KOPT-K1 (cell line): Measurements from ENCODE around the gene TSEN34.
"Not testable (repeated sequence)": the region's sequence is repeated elsewhere in the genome, so short reads cannot be mapped to it uniquely, and the experiment has no call there.

ENCODE experiments used
- H3K27ac ChIP-seq: fragments of 200-600 bp; sonication (generic); 2 replicates; pipeline ENCODE4 v1.5.1; 2016; ENCODE audit warnings: antibody characterized with exemption, mild to moderate bottlenecking, low read depth, low read length; ENCODE audit not compliant: poor library complexity, severe bottlenecking
- H3K36me3 ChIP-seq: fragments of 200-600 bp; sonication (generic); 2 replicates; pipeline ENCODE4 v1.5.1; 2017; ENCODE audit warnings: antibody characterized with exemption, mild to moderate bottlenecking, low read length, moderate library complexity; ENCODE audit not compliant: insufficient read depth
- H3K9me3 ChIP-seq: fragments of 200-600 bp; sonication (generic); 2 replicates; pipeline ENCODE4 v1.5.1; 2017; ENCODE audit warnings: antibody characterized with exemption, low read length, mild to moderate bottlenecking; ENCODE audit not compliant: insufficient read depth, poor library complexity, severe bottlenecking

TSEN34 gene

GRCh38 chr19:54207193-54207592 is 16.1 kb downstream of the TSEN34 start:
- H3K27ac ChIP-seq, H3K9me3 ChIP-seq: not testable (repeated sequence)
- peaks cover 71% of the 10 kb centered on the region for H3K36me3 ChIP-seq

- no peak overlapping the region for H3K27ac ChIP-seq
- H3K36me3 ChIP-seq, result peaks cover 67% of the 10 kb centered on the region
Observed at GRCh38 chr19:54207676-54207982, 16.5 kb downstream of the TSEN34 start.

GRCh38 chr19:54207983-54208783 is 17.1 kb downstream of the TSEN34 start:
- peaks cover 61% of the 10 kb centered on the region for H3K36me3 ChIP-seq
- H3K9me3 ChIP-seq, result no peaks in the 10 kb centered on the region
- no peak overlapping the region for H3K27ac ChIP-seq

More at GRCh38 chr19:54207676-54207982, 16.5 kb downstream of the TSEN34 start:
- no peaks in the 10 kb centered on the region for H3K9me3 ChIP-seq

DNA sequence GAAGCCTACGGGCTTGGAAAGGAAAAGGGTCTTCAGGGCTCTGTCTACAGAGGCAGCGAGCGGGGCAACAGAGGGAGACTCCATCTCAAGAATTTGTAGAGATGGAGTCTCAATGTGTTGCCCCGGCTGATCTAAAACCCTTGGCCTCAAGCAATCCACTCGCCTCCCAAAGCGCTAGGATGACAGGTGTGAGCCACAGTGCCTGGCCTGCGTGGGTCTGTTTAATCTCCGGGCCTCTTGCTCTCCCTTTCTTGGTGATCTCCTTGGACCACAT is 17.6 kb downstream of the TSEN34 start:
- peaks cover 56% of the 10 kb centered on the region for H3K36me3 ChIP-seq
- no peaks in the 10 kb centered on the region for H3K9me3 ChIP-seq
- H3K27ac ChIP-seq, result no peak overlapping the region

DNA sequence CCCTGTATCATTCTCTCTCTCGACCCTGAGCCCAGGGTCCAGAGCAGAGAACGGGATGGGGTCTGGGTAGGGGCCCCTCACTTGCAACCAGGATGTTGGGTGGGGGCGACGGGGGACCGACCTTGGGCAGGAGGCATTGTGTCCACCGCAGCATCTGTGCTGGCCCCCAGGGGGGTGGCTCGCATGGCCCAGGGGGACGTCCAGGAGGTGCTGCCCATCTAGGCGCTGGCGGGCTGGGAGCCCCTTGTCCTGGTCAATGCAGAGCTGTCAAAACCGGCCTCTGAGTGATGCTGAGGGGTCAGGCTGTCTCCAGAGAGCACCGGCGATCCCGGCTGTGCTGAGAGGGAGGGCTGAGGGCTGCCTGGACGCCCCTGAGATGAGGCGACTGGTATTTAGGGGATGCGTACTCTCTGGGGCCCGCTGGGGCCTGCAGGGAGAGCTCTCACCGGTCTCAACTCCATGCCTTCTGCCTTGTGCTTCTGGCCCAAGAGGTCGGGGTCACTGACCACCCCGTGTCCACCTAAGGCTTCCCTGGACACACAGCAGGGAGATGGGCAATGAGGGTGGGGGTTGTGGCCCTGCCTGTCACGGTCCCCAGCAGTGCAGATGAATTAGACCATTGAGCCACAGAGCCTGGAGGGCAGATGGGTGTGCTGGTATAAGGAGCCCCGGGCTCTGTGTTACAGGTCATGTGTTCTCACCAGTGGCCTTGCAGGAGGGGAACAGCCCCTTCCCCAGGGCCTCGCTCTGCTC is 18.1 kb downstream of the TSEN34 start:
- H3K27ac ChIP-seq, result no peak overlapping the region
- peaks cover 51% of the 10 kb centered on the region for H3K36me3 ChIP-seq

DNA sequence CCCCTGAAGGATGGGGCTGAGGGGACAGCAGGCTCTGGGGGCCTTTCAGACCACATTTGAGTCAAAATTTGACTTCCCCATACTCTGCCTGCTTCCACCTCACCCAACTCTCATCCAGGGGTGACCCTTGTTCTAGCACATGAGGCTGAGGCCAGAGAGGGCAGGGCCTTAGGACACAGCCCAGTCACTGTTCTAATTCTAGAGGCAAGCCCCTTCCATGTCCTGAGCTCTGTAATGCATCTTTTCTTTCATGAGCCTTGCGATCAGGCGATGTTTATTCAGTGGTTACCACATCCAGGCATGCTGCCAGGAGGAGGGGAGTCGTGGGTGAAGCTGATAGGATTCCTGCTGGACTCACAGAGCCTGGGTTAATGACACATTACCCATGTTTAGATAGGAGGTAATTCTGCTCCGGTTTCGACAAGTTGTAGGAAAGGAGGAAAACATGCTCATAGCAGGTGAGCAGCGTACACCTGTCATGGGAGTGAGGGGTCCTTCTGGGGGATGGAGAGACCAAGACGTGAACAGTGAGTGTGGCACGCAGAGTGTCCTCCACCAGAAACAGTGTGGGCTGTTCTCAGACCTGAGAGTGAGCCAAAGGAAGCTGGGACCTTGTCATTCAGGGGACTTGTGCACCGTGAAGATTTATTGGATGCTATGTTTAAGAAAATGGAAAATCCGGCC is 18.8 kb downstream of the TSEN34 start:
- peaks cover 44% of the 10 kb centered on the region for H3K36me3 ChIP-seq
- H3K27ac ChIP-seq, result no peak overlapping the region
- no peaks in the 10 kb centered on the region for H3K9me3 ChIP-seq

More for the DNA sequence above, 18.1 kb downstream of the TSEN34 start:
- H3K9me3 ChIP-seq, result no peaks in the 10 kb centered on the region

DNA sequence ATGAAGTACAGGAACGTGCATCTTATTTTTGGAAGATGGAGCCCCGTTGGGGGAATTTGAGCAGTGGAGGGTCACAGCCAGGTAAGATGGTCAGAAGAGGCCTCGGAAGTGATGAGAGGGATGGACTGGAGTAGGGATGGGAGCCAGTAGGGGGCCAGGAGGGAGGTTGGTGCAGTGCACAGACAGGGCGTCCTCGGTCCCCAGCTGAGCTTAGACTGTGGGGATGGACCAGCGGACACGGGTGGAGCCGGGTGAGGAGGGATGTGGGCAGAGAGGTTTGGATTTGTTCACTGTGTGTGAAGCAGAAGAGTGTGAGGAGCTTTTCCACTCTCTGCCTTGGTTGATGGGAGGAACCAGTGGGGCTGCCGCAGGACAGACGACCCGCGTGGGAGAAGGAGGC is 20.1 kb downstream of the TSEN34 start:
- Histone ChIP-seq H3K27ac (no peak overlapping the region), H3K36me3 (peaks cover 31% of the 10 kb centered on the region), H3K9me3 (no peaks in the 10 kb centered on the region)

GRCh38 chr19:54214217-54214616 is 23.1 kb downstream of the TSEN34 start:
- H3K36me3 ChIP-seq, H3K9me3 ChIP-seq, H3K27ac ChIP-seq: not testable (repeated sequence)

DNA sequence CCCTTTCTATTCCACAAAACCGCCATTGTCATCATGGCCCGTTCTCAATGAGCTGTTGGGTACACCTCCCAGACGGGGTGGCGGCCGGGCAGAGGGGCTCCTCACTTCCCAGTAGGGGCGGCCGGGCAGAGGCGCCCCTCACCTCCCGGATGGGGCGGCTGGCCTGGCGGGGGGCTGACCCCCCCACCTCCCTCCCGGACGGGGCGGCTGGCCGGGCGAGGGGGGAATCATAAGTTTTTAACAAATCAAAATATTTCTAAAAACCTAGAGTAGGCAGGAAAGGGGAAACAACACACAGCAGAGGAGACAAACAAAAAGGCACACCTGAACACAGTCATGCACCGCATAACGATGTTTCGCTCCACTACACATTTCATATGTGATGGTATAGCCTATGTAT is 23.6 kb downstream of the TSEN34 start:
- not testable (repeated sequence) for H3K27ac ChIP-seq, H3K36me3 ChIP-seq, H3K9me3 ChIP-seq

DNA sequence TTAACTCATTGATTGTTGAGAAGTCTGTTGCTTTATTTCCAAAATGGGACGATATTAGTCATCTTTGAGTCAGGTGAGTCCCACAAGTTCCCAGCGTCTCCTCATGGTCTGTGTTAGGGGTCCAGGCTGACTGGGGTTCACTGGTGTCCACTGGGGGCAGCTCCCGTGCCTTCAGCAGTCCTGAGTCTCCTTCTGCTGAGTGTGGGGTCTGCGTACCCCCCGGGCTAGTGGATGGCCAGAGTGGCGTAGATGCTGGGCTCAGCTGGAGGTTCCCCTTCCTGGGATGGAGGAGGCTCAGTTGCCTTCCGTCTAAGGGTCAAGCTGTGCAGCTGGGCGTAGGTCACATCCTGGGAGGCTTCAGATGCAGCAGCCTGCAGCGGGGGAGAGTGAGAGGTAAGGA is 25.8 kb downstream of the TSEN34 start:
- no peak overlapping the region for H3K27ac ChIP-seq
- no peaks in the 10 kb centered on the region for H3K9me3 ChIP-seq
- no peaks in the 10 kb centered on the region for H3K36me3 ChIP-seq

- H3K27ac ChIP-seq, H3K36me3 ChIP-seq, H3K9me3 ChIP-seq: not testable (repeated sequence)
Observed at GRCh38 chr19:54217517-54218247, 26.6 kb downstream of the TSEN34 start.

DNA sequence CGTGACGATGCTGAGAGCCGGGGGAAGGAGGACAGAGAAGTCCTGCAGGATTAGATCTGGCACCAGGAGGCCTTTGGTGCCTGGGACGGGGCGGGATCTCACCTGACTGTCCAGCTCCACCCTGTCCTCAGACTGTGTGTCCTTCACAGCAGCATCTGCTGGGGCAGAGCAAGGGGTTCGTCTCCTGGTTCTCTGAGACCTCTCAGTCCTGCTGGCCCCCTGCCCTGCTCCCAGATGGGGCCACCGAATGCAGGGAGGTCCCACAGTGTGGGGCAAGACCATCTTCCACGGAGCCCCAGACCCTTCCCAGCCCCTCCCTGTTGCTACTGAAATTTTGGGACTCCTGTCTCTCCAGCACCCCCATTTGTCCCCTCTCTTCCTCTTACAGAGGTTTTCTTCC is 27.2 kb downstream of the TSEN34 start:
- Histone ChIP-seq H3K27ac (no peak overlapping the region), H3K36me3 (no peaks in the 10 kb centered on the region)

DNA sequence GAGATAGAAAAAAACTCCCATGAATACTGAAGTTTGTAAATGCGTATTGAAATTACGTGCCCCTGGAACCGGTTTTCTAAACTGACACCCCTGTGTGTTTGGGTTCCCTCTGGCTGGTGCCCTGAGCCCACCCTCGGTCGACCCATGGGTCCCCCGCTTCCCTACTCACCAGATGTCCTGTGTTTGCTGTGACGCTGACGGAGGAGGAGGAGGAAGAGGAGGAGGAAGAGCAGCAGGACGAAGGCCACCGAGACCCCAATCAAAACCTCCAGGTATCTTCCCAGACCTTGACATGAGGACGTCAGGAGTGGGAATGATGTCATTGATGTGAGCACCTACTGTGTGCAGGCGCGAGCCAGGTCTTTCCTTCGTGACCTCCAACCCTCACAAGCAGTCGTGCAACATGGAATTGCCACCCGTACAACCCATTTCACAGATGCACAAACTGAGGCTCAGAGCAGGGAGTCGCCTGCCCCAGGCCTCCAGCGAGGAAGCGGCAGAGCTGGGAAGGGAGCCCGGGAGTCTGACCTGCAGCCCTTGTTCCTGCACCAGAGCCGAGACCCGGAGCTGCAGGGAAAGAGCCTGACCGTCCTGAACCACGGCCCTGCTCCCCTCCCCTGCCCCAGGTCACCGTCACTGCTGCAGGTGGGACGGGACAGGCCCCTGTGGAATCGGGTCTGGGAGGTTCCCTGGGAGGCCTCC is 28.0 kb downstream of the TSEN34 start:
- Histone ChIP-seq H3K9me3 (no peaks in the 10 kb centered on the region), H3K36me3 (no peaks in the 10 kb centered on the region)

More for the DNA sequence above, 27.2 kb downstream of the TSEN34 start:
- no peaks in the 10 kb centered on the region for H3K9me3 ChIP-seq

GRCh38 chr19:54219702-54220101 is 28.6 kb downstream of the TSEN34 start:
- not testable (repeated sequence) for H3K27ac ChIP-seq, H3K9me3 ChIP-seq, H3K36me3 ChIP-seq

More for the DNA sequence above, 28.0 kb downstream of the TSEN34 start:
- H3K27ac ChIP-seq, result no peak overlapping the region

- H3K9me3 ChIP-seq, H3K36me3 ChIP-seq, H3K27ac ChIP-seq: not testable (repeated sequence)
Observed at GRCh38 chr19:54221947-54222346, 30.8 kb downstream of the TSEN34 start.
